Spleen (tissue), 7 donors: ENCODE measurements around the gene CYP26A1.

Source experiments
- CTCF ChIP-seq, 11 experiments: fragments of 200-600 bp in 7 of 11; fragments of 450-650 bp in 4 of 11; sonication (generic) in 4 of 11; IDR thresholded peaks in 8 of 11; conservative IDR thresholded peaks in 3 of 11; 1 replicate in 7 of 11; 2 replicates in 4 of 11; pipeline versions ENCODE4 v1.4.0 to v1.8.0; 2016 to 2021; ENCODE audit warnings: antibody characterized with exemption in 11 of 11, inconsistent platforms in 4 of 11, mild to moderate bottlenecking in 1 of 11
- POLR2AphosphoS5 ChIP-seq, 3 donors: sonication (generic); formaldehyde crosslinking; IDR thresholded peaks; one replicate each; pipeline ENCODE4 v1.5.1; 2017; ENCODE audit warnings: antibody characterized with exemption in 3 of 3
- donor health status: DM: no; HTN: no; CAD: no; lungs with moderate emphysema.
- donor health status: DM: no; HTN: no; CAD: no.
- donor health status: DM: no; HTN: no; CAD: no.

- TF ChIP-seq CTCF (IDR thresholded peaks at IDR 0.05 in 8 of 11, conservative IDR thresholded peaks at IDR 0.05 in 3 of 11) (no peak), POLR2AphosphoS5 (IDR thresholded peaks at IDR 0.05) (no peak)
Measured at GRCh38 chr10:93070378-93071176, 3.1 kb upstream of the CYP26A1 start.
